ENCODE data around the gene WWC1.

DNA sequence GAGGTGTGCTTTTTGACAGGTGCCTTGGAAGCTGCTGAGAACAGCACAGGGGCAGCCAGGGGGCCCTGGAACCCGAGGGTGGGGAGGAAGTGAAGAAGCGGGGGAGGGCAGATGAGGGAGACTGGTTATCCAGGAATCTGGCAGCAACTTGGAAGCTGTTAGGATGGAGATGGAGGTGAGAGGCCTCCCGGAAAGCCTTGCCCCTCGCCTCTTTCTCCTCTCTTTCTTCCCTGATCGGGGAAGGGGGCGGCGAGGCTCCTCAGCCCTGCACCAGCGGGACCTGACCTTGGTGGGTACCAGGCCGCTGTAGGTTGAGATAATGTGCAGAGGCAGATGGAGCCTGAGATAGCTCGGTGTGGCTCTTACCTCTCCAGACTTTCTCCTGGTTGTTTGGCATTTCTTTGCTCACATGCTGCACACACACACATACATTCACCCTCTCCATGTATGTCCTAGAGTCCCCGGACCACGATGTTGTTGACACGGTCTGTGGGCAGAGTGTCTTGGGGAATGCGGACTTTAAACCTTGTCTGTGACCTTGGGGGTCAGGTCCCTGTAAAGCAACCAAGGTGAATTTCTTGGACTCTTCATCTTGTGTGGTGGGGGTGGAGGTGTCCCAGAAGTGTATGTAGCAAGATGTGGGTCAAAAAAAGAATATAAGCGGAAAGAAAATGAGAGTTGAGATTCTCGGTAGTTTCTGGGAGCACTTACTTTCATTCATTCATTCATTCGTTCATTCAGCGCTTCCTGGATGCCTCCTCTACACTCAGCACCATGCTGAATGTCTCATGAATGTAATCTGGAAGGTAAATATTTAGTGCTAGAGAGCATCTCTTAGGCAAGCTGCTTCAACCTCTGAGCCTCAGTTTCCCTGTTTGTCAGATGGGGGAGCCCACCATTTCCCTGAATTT is 1.6 kb downstream of the WWC1 start:
- TF ChIP-seq, protein P1, sequence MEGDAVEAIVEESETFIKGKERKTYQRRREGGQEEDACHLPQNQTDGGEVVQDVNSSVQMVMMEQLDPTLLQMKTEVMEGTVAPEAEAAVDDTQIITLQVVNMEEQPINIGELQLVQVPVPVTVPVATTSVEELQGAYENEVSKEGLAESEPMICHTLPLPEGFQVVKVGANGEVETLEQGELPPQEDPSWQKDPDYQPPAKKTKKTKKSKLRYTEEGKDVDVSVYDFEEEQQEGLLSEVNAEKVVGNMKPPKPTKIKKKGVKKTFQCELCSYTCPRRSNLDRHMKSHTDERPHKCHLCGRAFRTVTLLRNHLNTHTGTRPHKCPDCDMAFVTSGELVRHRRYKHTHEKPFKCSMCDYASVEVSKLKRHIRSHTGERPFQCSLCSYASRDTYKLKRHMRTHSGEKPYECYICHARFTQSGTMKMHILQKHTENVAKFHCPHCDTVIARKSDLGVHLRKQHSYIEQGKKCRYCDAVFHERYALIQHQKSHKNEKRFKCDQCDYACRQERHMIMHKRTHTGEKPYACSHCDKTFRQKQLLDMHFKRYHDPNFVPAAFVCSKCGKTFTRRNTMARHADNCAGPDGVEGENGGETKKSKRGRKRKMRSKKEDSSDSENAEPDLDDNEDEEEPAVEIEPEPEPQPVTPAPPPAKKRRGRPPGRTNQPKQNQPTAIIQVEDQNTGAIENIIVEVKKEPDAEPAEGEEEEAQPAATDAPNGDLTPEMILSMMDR (IDR thresholded peaks at IDR 0.05), result no peak
- no peak for TF ChIP-seq POLR2A (IDR thresholded peaks at IDR 0.05)

Measured in adrenal gland (tissue), 5 donors.